GM21367 (cell line): ENCODE data around the gene GJC3.
"Not testable (repeated sequence)": the region's sequence is repeated elsewhere in the genome, so short reads cannot be mapped to it uniquely, and the experiment has no call there.

Experiments used
- ATAC-seq: cut with Tn5 transposase; IDR thresholded peaks from one replicate; pipeline ENCODE4 v1.9.1; 2021; ENCODE audit not compliant: unreplicated experiment

Gene GJC3

GRCh38 chr7:99928994-99929729 is at the start of gene GJC3:
TSS of gene GJC3 (minus strand) at chr7:99929620. CDS start at chr7:99929620, 0 bp downstream.
- no peak for ATAC-seq

- no peak for ATAC-seq
Measured at GRCh38 chr7:99976626-99977025, 47.2 kb upstream of the GJC3 start.

GRCh38 chr7:99975782-99976521 is 46.5 kb upstream of the GJC3 start, which contains the start of gene AZGP1:
TSS of gene AZGP1 (minus strand) at chr7:99976031. CDS start at chr7:99976020, 11 bp downstream.
- ATAC-seq: no peak

- ATAC-seq: no peak
Measured at GRCh38 chr7:99974681-99975080, 45.3 kb upstream of the GJC3 start.

GRCh38 chr7:99973817-99974216 is 44.4 kb upstream of the GJC3 start:
- not testable (repeated sequence) for ATAC-seq

GRCh38 chr7:99971242-99971641 is 41.8 kb upstream of the GJC3 start:
- no peak for ATAC-seq

GRCh38 chr7:99969813-99970212 is 40.4 kb upstream of the GJC3 start:
- not testable (repeated sequence) for ATAC-seq

- ATAC-seq: no peak
Measured at GRCh38 chr7:99969298-99969697, 39.9 kb upstream of the GJC3 start.

GRCh38 chr7:99958564-99959227 is 29.3 kb upstream of the GJC3 start:
- ATAC-seq: no peak

- no peak for ATAC-seq
Measured at GRCh38 chr7:99955247-99955646, 25.8 kb upstream of the GJC3 start.

GRCh38 chr7:99954643-99955042 is 25.2 kb upstream of the GJC3 start:
- not testable (repeated sequence) for ATAC-seq

- ATAC-seq: no peak
Measured at GRCh38 chr7:99953649-99954048, 24.2 kb upstream of the GJC3 start.

GRCh38 chr7:99952649-99953048 is 23.2 kb upstream of the GJC3 start:
- not testable (repeated sequence) for ATAC-seq

- not testable (repeated sequence) for ATAC-seq
Measured at GRCh38 chr7:99950819-99951218, 21.4 kb upstream of the GJC3 start.

- no peak for ATAC-seq
Measured at GRCh38 chr7:99949645-99950228, 20.3 kb upstream of the GJC3 start.

- ATAC-seq: no peak
Measured at GRCh38 chr7:99947608-99948007, 18.2 kb upstream of the GJC3 start.

- ATAC-seq: no peak
Measured at GRCh38 chr7:99944497-99945070, 15.2 kb upstream of the GJC3 start.

GRCh38 chr7:99943641-99944496 is 14.4 kb upstream of the GJC3 start:
- no peak for ATAC-seq

GRCh38 chr7:99938296-99938695 is 8.9 kb upstream of the GJC3 start:
- ATAC-seq: no peak

- not testable (repeated sequence) for ATAC-seq
Measured at GRCh38 chr7:99935009-99935408, 5.6 kb upstream of the GJC3 start.
